Endothelial cell (in vitro differentiated cells): ENCODE data around the gene SRSF1. TPM values are rescaled to one million over a fixed set of nuclear protein-coding genes. Genes with fewer than 3 reads are reported as not detected.

Experiments
- DNase-seq: peaks from one replicate; pipeline ENCODE4 v3.0.0; 2021; ENCODE audit warnings: low spot score
- H3K27ac Mint-ChIP-seq: one replicate; pipeline ENCODE4 v1.8.0; 2021; ENCODE audit warnings: mixed read lengths, inconsistent platforms; ENCODE audit not compliant: unreplicated experiment
- H3K27me3 Mint-ChIP-seq: one replicate; pipeline ENCODE4 v1.8.0; 2021; ENCODE audit warnings: mild to moderate bottlenecking, moderate library complexity, mixed read lengths, inconsistent platforms; ENCODE audit not compliant: unreplicated experiment
- H3K36me3 Mint-ChIP-seq: one replicate; pipeline ENCODE4 v1.8.0; 2021; ENCODE audit warnings: mild to moderate bottlenecking, low read depth, mixed read lengths, inconsistent platforms; ENCODE audit not compliant: unreplicated experiment
- H3K4me1 Mint-ChIP-seq: one replicate; pipeline ENCODE4 v1.8.0; 2021; ENCODE audit warnings: mild to moderate bottlenecking, mixed read lengths, inconsistent platforms; ENCODE audit not compliant: unreplicated experiment
- H3K4me3 Mint-ChIP-seq: one replicate; pipeline ENCODE4 v1.8.0; 2021; ENCODE audit warnings: mild to moderate bottlenecking, mixed read lengths, inconsistent platforms; ENCODE audit not compliant: unreplicated experiment
- H3K9me3 Mint-ChIP-seq: one replicate; pipeline ENCODE4 v1.8.0; 2021; ENCODE audit warnings: mixed read lengths, inconsistent platforms; ENCODE audit not compliant: unreplicated experiment
- CTCF ChIP-seq: fragments of 200-600 bp; sonication (generic); IDR thresholded peaks from one replicate; pipeline ENCODE4 v1.5.0; 2021; ENCODE audit warnings: antibody characterized with exemption; ENCODE audit not compliant: unreplicated experiment
- total RNA-seq: library from RNA; stranded (reverse); fragmentation: NEBNext Ultra II Directional; extraction: Animal tissue kit (Norgen Biotek cat#: 25700); gene quantifications from one replicate; pipeline ENCODE4 v1.2.1, GENCODE V29; 2021; ENCODE audit not compliant: unreplicated experiment

SRSF1 gene
- total RNA-seq, 1 donor from 2014 or later, result 201 TPM

GRCh38 chr17:57972151-57972550, 34.9 kb downstream of the SRSF1 start:
- no peaks in the 10 kb centered on the region for H3K9me3 Mint-ChIP-seq
- peaks cover 14% of the 10 kb centered on the region for H3K36me3 Mint-ChIP-seq
- H3K4me1 Mint-ChIP-seq, result peaks cover 4% of the 10 kb centered on the region
- TF ChIP-seq CTCF, result no peak
- H3K27ac Mint-ChIP-seq, result no peak overlapping the region
- DNase-seq, result no peak
- H3K27me3 Mint-ChIP-seq, result peaks cover 1% of the 10 kb centered on the region
- H3K4me3 Mint-ChIP-seq, result no peak overlapping the region

- Mint-ChIP-seq H3K9me3 (no peaks in the 10 kb centered on the region), H3K4me1 (peaks cover 4% of the 10 kb centered on the region), H3K4me3 (no peak overlapping the region), H3K36me3 (peaks cover 13% of the 10 kb centered on the region), H3K27me3 (peaks cover 1% of the 10 kb centered on the region), H3K27ac (no peak overlapping the region)
- no peak for TF ChIP-seq CTCF
- no peak for DNase-seq
Observed at GRCh38 chr17:57971572-57971971, 35.5 kb downstream of the SRSF1 start.

- Mint-ChIP-seq H3K4me3 (no peak overlapping the region), H3K9me3 (no peaks in the 10 kb centered on the region), H3K4me1 (peaks cover 4% of the 10 kb centered on the region), H3K27me3 (peaks cover 1% of the 10 kb centered on the region), H3K36me3 (peaks cover 10% of the 10 kb centered on the region), H3K27ac (no peak overlapping the region)
- no peak for TF ChIP-seq CTCF
- DNase-seq, result no peak
Observed at GRCh38 chr17:57970710-57971109, 36.3 kb downstream of the SRSF1 start.

- Mint-ChIP-seq H3K27ac (no peak overlapping the region), H3K4me3 (no peak overlapping the region), H3K4me1 (peaks cover 4% of the 10 kb centered on the region), H3K36me3 (no peaks in the 10 kb centered on the region), H3K27me3 (peaks cover 1% of the 10 kb centered on the region), H3K9me3 (no peaks in the 10 kb centered on the region)
- no peak for DNase-seq
- no peak for TF ChIP-seq CTCF
Observed at GRCh38 chr17:57968456-57968855, 38.6 kb downstream of the SRSF1 start.

GRCh38 chr17:57966875-57967274, 40.2 kb downstream of the SRSF1 start:
- H3K4me1 Mint-ChIP-seq, result no peaks in the 10 kb centered on the region
- TF ChIP-seq CTCF, result no peak
- H3K27ac Mint-ChIP-seq, result no peak overlapping the region
- no peaks in the 10 kb centered on the region for H3K27me3 Mint-ChIP-seq
- no peak for DNase-seq
- no peaks in the 10 kb centered on the region for H3K36me3 Mint-ChIP-seq
- no peak overlapping the region for H3K4me3 Mint-ChIP-seq
- H3K9me3 Mint-ChIP-seq, result no peaks in the 10 kb centered on the region
